NCI-H187 treated with DMSO at 0.1 percent for 48 hours (cell line): ENCODE measurements around the gene MGRN1.

ENCODE experiments used
- DNase-seq: peaks from one replicate; lab custom pipeline; 2025; lab: John Stamatoyannopoulos, UW

The MGRN1 gene

DNA sequence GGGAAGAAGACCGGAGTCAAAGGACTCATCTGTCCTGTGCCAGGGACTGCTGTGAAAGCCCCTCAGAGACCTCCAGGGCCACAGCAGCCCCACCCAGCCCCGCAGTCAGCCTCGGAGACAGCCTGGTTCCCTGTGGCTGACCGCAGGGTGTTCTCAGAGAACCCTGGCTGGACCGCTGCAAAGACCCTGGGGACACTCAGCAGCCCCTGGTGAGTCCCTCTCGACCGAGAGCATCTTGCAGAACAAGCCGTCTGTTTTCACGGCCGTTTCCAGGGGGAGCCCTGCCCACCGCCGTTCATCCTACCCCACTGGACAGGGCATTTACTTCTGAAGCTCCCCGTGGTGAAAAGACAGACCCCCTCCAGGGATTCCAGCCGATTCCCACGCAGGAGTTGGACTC lies 20.2 kb upstream of the MGRN1 start:
- no peak for DNase-seq

DNA sequence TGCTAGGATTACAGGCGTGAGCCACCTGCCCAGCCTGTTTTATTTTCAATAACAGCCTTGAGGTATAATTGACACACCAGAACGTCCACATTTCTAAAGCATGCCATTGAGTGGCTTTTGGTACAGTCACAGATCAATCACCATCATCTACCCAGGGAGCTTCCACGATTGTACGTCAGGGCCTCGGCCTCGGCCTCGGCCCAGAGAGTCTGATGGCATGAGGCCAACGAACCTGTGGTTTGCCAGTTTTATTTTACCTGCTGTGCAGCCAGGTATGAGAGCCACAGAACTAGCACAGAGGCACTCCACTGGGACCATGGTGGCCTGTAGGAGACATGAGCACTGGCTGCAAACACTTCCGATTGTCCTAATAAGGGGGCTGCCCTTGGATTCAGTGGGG lies 18.3 kb upstream of the MGRN1 start:
- no peak for DNase-seq

DNA sequence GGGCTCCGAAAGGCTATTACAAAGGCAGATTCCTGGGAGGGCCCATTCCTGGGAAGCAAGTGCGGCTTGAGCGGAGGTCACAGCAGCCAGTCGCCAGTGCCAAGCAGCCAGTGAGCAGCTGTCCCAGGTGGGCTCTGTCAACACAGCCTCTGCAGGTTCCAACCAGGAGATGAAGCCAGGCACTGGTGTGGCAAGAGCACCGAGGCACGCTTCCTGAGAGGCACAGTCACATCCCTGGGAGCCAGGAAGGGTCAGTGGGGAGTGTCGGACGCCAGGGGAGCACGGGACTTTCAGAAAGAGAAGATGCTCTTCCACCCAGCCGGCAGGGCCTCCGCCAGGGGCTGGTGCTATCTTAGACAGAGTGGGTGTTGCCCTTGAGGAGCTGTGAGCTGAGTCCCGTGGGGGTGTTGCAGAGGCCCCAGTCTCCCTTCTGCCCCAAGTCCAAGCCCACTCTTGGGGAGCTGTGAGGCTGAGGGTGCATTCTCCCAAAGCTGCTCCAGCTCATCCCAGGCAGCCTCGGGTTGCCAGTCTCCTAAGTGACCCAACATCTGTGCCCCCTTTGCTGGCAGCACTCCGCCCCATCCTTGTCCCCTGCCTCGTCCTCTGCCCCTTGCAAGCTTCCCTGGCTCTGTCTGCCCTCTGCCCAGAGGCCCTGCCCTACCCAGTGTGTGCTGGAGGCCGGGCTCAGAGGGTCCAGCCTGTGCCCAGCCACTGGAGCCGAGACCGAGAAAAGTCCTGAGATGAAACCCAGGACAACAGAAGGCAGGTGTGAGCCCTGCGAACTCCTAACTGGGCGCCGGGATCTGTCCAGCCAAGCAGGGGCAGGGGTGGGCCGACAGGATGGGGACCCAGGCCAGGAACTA lies 16.6 kb upstream of the MGRN1 start:
- no peak for DNase-seq

DNA sequence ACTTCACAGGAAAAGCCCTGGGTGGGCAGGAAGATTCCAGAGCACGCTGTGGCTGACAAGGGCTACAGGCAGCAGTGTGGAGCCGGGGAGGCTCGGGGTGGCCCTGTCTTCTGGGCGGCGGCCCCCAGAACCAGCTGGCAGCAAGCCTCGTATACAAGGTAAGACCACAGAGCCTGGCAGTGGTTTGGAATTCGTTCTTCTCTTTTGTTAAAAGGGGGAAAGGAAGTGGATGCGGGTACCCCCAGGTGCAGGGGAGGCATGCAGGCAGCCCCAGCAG lies 16.0 kb upstream of the MGRN1 start:
- no peak for DNase-seq

DNA sequence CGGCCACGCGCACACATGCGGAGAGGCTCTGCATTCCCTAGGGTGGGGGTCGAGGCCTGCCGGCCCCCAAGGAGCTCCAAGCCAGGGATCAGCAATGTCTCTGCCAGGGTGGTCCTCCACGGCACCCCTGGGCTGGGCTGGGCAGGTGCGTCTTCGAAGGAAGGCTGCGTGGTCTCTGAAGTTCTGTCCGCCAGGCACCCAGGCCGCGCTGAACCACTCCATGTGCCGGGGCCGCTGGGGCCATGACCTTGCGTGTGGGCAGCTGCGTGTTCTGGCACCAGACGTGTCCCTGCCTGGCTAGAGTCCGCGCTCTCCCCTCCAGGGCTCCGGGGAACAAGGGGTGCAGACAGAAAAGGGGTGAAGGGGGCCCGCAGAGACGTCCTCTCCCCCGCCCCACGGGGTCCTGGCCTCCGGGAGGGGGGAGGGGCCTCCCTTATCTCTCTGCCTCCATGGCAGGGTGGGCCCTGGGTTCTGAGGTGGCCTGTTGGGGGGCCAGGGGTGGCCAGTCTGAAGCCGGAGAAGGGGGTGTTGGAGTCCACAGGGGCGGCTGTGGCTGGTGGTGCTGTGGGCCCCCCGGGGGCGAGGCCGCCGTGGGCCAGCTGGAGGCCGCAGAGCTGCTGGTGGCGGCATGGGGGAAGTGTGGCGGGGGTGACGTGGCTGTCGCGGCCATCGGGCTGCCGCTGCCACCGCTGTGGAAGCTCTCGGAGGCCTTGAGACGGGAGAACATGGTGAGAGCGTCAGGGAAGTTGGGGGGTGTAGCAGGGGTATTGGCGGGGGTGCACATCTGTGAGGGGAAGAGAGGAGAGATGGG lies 15.2 kb upstream of the MGRN1 start:
- DNase-seq, result no peak

DNA sequence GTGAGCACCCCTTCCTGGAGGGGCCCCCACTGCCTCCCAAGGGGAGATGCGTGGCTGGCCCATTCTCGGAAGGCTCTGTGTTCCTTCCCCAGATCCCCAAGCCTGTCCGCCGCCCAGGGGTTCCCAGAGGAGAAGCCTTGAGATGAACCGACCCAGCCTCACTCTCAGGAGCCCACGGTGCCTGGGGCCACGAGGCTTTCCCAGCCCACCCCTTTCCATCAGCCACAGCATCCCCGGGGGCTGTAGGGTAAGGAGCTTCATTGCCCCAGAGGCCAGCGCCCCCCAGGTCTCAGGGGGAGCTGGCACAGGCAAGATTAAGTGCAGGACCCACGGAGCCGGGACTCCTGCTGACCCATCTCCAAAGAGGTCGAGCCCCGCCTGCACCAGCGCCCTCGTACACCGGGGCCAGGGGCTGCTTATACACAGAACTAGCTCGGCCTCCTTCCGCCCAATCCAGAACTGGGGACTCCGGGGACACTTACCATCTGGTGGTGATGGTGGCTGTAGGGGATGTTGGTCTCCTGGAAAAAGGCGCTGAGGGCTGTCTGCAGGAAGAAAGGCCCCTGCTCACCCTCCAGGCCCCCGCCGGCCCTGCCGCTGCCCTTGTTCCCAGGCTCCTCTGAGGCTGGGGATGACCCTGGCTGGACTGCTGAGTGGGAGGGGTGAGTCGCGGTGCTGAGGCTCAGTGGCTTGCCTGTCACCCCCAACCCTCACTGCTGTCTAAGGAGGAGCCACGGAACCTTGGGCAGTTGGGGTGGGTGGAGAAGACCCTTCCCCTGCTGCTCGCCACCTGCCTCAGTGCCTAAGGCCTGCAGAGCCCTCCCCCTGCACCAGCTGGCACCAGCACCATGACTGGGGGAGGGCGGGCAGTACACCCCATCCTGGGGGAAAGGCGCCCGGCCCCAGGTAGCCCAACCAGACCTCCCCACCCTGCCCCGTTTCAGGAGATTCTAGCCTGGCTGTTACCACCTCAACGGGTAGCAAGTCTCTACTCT lies 14.3 kb upstream of the MGRN1 start:
- DNase-seq, result no peak

DNA sequence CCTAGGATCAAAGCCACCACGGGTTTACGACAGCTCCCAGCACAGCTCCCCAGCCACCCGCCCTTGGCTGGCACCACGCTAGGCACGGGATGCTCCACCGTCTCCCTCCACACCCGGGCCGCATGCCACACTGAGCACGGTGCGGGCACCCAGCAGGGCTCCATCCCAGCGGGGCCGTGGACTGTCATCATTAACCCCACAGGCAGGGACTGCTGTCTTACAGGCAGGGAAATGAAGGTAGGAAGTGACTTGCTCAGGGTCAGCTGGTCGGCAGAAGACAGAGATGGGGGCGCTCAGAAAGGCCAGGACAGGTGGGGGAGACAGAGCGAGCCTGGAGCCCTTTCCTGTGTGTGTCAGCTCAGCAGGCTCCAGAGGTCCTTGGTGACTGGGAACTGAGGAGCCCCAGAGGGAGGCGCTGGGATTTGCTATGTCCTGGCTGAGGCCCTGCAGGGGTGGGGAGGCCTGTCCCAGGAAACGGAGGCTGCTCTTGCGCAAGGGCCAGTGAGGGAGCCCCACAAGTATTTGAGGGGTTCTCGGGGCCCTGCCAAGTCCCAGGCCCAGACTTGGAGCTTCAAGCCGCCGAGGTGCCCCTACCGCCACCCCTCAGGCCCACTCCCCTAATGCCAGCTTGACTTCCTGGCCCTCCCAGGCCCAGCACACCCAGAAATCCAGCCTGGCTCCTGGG lies 13.1 kb upstream of the MGRN1 start:
- no peak for DNase-seq

DNA sequence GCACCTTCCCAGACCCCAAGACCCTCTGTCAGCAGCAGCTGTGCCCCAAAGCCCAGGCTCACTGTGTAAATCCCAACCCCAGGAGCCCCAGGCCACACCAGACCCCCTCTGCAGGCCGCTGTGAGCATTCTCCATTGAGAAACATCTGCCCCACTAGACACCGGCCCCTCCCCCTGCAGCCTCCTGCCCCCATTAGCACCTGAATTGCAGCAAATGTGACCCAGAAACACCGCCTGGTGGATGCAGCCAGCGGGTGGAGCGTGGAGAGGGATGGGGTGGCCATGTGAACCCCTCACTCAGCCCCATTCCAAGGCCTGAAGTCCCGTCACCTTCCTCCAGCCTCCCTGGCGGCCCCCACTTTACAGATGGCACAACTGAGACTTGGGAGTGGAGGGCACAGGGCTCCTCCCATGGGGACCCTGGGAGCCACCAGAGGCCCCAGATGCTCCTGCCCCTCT lies 12.1 kb upstream of the MGRN1 start:
- no peak for DNase-seq

DNA sequence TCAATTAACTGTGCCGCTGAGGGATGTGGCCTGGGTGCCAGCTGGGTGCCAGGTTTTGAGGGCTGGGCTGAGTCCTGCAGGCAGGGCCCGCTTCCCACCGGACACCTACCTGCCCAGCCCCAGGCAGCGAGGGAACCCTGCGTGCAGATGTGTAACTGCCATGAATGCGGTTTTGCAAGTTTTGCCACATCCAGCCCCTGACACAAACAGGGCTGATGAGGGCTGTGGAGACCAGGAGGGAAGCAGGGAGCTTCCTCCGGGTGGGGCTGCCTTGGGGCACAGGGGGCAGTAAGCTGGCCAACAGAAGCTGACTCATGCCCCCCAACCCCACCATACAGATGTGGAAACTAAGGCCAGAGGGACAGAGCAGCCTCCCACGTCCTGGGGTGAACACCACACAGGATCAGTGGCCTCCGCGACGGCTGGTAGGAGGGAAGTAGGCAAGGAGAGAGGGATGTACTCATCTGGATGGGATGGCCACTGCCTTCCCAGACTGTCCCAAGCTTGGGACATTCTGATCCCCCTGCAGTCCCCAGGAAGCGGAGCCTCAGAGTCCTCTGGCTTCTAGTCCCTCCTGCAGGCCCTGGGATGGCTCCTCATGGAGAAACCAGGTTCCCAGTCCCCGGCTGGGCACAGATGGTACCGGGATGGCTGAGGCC lies 11.5 kb upstream of the MGRN1 start:
- DNase-seq, result no peak

DNA sequence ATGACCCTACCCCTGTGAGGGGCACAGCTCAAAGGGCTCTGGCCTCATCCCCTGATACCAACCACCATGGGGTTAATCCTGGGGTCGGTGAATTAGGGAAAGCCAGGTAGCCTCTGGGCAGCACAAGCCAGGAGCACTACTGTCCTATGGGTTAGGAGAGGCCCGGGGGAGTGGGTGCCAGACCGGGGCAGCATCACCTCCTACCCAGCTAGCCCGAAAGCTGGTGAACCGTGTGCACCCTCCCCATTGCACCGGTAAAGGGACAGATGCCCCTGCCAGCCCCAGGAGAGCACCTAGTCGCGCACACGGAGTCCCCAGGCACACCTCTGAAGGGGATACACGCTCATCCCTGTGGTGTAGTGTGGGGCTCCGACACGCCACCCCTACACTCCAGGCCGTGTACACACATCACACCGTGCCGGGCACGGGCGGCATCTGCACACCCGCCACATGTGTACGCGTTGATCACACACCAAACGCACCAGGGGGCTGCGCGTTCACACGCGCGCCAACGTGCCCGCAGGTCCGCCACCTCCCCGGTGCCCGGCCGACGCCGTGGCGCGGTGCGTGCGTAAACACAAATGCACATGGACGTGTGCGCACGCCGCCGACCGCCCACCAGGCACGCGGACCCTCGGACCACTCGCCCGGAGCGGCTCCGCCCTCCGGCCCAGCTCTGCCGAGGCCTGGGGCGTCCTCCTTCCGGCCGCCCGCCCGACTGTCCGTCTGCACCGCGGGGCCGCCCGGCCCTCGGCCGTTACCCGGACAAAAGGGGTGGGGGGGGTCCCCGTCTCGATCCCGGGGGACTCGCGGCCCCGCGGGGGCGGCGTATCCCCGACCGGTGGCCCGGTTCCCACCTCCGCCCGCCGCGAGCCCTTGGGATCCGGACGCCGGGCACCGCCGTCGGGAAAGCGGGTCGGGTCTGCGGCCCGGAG lies 10.7 kb upstream of the MGRN1 start:
- no peak for DNase-seq

DNA sequence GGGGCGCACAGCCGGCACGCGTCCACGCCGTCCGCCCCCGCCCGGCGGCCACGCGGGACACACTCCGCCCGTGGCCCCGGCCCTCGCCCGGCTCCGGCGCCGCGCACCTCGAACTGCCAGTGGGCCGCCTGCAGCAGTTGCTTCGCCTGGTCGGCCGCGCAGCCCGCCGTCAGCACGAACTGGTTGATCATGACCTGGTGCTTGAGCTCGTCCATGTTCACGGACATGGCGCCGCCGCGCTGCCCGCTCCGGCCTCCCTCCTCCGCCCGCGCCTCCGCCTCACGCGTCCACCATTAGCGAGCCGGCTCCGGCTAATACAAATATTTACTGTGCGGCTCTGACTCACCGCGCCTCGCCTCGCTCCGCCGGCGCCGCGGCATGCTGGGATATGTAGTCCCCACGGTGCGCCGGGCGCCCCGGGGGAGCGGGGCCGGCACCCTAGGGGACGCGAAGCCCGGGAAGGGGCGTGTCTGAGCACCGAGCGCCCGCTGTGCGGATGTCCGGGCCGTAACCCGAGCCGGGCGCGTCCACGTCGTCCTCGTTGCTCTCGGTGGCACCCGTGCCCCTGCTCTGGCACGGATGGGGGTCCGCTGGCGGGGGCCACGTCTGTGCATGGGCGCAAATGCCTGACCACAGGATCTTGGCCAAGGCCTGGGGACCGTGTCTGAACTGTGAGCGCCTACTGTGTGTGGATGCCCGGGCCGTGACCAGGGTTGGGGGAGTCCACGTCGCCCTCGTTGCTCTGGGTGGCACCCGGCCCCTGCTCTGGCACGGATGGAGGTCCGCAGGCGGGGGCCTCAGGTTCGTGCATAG lies 9.8 kb upstream of the MGRN1 start, which contains the start of gene UBALD1:
Gene UBALD1, minus strand, starts transcription at position 318 of the 813 bp plus-strand sequence. Its CDS starts 91 bp downstream, at position 227.
- DNase-seq, result no peak

DNA sequence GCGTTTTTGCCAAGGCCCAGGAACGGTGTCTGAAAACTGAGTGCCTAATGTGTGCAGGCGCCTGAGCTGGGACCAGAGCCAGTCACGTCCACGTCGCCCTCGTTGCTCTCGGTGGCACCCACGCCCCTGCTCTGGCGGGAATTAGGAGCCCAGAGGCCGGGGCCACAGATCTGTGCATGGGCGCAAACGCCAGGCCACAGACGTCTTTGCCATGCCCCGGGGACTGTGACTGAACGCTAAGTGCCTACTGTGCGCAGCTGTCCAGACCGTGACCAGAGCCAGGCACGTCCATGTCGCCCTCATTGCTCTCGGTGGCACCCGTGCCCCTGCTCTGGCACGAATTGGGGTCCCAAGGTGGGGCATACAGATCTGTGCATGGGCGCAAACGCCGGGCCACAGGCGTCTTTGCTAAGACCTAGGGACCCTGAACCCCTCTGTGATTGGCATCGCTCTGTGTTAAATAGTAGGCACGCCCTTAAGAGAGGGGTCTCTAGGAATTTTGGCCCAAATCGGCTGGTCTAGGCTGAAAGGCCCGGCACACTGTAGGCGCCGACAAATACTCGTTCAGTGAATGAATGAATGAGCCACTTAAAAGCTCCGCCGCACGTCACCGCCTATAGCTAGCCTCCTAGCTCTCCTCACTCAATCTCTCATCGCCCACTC lies 9.1 kb upstream of the MGRN1 start:
- DNase-seq, result no peak

DNA sequence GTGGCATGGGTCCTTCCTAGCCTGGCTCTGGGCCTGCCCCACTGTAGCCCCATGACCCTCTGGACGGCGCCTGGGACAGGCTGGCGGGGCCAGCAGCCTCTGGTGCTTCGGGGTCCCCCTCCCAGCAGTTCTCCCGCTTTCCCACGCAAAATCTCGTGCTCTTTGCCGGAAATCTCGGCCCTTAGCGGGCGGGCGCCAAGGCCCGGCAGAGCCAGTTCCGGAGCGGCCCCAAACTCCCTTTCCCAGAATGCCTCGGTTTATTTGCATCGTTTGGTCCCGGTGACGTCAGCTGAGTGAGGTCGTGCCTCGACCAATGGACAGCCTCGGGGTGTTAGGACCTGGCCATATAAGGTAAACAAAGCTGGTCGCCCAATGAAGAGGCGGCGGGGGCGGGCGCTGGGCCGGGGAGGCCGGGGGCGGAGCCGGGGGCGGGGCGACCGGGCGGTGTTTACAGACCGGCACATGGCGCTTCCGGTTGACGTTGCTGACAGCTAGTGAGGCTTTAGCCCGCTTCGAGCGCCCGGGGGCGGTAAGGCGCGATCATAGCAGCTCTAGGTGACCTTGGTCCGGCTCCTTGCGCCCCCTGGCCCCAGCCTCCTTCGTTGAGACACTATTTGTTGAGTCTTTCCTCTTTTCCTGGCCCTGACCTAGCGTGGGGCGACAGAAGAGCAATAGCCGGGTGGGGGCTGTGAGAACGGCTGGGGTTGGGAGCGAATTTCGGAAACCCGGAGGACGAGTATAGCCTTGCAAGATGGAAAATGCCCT lies 8.4 kb upstream of the MGRN1 start:
- peak; percentile 73 for DNase-seq

DNA sequence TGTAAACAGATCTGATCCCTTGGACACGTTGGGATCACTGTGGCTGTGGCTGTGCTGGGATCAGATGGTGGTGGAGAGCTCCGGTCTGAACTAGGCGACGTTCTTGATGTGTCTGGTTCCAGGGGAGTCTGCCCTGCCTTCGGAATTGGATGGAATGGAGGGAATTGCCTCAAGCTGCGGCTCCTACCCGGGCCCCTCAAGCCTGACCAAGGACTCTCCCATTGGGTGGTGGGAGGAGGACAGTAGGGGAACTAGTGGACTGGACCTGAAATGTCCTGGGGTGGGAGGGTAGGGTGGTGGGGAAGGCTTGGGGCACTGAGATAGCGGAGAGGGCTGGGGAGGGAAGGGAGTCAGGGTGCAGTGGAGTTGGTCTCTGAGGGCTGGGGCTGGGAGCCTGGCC lies 6.7 kb upstream of the MGRN1 start:
- DNase-seq, result no peak

DNA sequence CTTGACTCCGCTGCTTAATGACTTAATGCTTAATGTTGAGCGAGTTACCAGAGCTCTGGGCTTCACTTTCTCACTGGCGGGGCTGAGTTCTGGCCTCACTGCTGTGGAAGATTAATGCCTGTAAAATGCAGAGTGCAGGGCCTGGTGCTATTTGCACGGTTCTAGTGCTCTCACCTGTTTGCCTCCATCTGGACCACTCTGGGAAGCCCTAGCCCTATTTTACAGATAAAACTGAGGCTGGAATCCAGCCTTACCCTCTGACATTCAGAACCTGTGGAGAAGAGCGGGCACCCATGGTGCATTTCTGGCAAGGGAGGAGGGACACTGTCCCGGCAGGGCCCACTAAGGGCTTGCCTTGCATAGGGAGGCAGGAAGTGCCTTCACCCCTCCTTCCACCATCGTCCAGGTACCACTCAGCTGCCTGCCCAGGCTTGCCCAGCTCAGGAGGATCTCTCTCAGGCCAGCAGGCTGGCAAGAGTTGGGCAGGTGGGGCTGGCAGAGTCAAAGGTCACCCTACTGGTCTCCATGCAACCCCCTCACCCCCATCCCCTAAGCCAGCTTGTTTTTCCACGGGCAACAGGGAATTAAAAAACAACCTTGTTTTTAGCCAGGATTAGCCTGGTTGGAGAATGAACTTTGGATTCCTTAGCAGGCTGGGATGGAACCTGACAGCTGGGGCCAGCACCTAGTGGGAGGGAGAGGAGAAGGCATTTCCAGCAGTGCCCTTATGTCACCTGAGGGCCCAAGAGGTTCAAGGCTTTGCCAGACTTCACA lies 5.8 kb upstream of the MGRN1 start:
- no peak for DNase-seq

DNA sequence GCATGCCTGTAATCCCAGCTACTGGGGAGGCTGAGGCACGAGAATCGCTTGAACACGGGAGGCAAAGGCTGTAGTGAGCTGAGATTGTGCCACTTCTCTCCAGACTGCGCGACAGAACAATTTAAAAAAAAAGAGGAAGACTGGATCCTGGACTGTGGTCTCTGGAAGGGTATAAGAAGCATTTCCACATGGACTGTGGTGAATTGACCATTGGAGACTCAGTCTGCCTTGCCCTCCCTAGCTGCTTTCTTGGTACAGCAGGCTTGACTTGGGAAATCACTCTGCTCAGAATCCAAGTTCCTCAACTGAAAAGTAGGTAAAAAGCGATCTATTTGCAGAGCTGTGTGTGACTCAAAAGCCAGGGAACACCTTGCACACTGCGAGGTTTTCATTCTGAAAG lies 1.0 kb upstream of the MGRN1 start:
- DNase-seq, result no peak
